Stimulated activated CD8-positive, alpha-beta memory T cell treated with anti-CD3 and anti-CD28 coated beads, Interleukin-12 subunit alpha, Interleukin-12 subunit beta, amount 100 ng/mL, for 24 hours (primary cell): ENCODE results near the gene UBXN7.
"Not testable (repeated sequence)": the region's sequence is repeated elsewhere in the genome, so short reads cannot be mapped to it uniquely, and the experiment has no call there.

Source experiments
- DNase-seq: peaks from one replicate; pipeline ENCODE4 v3.0.0-alpha.2; 2020; ENCODE audit errors: extremely low read depth

Gene UBXN7

DNA sequence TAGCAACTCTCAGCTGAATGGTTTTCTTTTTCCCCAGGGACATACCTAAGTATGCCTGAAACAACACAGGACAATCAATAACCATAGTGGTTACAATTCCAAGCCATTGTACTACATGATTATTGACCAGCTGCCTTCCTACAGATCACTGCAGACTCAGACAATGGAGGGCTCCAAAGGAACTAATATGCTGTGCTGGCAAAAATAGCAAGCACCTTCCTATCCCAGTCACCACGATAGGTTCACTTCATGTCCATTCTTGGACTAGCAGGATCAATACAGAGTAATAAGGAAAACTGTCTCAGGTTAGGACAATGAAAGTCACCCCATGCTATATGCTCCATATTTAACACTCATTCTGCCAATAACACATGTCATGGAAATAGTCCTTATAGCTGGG is 76.6 kb downstream of the UBXN7 start:
- DNase-seq = no peak

- DNase-seq = no peak
These were observed 78.1 kb downstream of the UBXN7 start for GRCh38 chr3:196354132-196354531.

DNA sequence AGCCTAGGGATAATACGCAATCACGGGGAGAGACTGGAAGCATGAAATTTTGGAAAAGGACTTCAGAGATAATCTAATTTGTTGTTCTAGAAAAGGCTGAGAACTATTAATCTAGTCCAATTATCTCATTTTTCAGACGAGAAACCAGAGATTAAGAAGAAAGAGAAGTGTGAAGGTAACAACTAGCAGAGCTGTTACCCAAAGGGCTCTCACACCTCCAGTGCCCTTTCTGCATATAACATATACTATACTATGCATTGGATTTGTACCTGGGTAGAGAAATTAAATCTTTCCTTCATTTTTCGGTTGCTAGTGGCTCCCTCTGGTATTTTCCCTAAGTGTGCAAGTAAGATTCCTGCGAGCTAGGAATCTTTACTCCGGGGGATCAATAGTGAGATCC is 80.7 kb downstream of the UBXN7 start:
- no peak for DNase-seq

- no peak for DNase-seq
These were observed 82.2 kb downstream of the UBXN7 start for GRCh38 chr3:196350067-196350466.

DNA sequence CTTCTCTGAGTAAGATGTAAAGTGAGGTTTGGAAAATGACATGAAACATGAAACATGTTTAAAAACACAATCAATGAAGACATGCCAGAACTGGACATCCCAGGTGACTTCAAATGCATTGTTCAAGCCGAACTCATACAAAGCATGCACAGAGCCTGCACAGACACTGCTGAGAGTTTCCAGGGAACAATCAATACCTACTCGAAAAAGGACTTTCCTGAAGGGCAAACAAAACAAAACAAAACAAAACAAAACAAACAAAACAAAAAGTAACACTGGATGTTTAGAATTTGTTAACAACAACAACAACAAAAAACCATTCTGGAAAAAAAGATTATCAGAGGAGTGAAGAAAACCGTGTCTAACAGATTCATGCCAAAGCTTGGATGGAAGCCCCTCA is 83.5 kb downstream of the UBXN7 start:
- DNase-seq = no peak

- DNase-seq = no peak
These were observed 87.6 kb downstream of the UBXN7 start for GRCh38 chr3:196344663-196345062.

DNA sequence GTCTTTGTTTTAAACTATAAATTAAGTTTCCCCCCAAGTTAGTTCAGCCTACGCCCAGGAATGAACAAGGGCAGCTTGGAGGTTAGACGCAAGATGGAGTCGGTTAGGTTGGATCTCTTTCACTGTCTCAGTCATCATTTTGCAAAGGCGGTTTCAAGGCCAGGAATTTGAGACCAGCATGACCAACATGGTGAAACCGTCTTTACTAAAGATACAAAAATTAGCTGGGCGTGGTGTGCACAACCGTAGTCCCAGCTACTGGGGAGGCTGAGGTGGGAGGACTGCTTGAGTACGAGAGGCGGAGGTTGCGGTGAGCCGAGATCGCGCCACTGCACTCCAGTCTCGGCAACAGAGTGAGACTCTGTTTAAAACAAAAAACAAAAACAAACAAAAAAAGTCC is 88.3 kb downstream of the UBXN7 start:
- not testable (repeated sequence) for DNase-seq

DNA sequence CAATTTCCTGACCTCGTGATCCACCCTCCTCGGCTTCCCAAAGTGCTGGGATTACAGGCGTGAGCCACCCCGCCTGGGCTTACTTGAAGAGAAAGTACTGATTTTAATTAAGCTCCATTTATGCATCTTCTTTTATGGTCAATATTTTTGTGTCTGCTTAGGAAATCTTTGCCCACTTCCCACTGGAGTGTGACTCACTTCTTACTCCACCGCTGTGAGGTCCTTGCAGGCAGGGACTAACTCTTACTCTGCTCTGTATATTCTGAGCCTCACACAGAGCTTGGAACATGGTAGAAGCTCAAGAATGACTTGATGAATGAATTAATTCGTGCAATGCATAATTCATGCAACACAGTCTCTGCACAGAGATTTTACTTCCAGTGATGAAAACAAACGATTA is 91.1 kb downstream of the UBXN7 start:
- no peak for DNase-seq

DNA sequence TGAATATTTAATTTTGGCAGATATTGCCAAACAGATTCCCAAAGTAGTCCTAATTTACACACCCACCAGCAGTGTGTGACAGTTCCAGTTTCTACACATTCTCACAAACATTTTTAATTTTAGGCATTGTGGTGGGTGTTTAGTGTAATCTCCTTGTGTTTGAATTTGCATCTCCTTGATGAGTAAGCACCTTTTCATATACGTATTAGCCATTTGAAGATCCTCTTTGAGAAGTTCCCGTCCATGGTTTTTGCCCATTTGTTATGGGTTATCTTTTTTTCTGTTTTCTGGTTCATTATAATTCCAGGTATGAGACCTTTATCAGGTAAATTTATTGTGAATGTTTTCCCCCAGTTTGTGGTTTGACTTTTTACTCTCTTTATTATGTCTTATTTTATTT is 91.8 kb downstream of the UBXN7 start:
- no peak for DNase-seq

GRCh38 chr3:196339493-196340254 is 92.6 kb downstream of the UBXN7 start:
- no peak for DNase-seq

DNA sequence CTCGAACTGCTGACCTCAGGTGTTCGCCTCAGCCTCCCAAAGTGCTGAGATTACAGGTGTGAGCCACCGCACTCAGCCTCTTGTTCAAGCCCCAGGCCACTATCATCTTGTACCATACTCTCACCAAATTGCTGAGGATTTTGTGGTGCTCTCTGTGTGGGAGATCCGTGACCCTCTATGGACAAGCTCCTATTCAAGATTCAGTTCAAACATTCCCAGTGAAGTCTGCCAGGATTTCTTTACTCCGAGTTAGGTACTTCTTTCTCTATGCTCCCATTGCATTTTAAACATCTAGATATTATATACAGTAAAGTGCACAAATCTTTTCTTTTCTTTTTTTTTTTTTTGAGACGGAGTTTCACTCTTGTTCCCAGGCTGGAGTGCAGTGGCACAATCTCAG is 93.2 kb downstream of the UBXN7 start:
- no peak for DNase-seq

DNA sequence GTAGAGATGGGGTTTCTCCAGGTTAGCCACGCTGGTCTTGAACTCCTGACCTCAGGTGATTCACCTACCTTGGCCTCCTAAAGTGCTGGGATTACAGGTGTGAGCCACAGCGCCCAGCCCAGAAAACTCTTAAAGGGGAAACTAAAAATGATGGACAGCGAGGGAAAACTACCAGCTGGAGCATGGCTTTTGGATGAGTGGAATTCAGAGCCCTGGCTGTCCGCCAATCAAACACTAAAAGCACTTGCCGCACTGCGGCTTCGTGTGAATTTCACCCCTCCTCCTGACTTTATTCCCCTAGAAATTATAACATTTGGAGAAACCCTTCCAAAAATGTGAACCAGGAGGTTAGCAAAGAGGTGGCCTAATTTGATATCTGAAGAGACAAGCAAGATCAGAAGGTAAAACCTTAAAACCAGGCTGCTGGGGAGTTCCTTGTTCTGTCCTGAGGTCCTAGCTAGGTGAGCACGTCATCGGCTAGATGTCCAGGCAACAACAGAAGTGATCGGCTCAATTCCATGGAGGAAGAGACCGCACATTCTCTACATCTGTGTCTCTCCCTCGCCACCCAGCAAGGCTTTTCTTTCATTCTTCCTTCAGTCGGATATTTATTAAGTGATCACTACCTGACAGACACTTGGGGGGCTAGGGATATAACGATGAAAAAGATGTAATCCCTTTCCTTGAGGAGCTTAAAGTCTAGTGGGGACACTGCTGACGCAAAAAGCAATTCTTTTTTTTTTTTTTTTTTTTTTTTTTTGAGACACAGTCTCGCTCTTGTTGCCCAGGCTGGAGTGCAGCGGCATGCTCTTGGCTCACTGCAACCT is 95.7 kb downstream of the UBXN7 start:
- DNase-seq = no peak

DNA sequence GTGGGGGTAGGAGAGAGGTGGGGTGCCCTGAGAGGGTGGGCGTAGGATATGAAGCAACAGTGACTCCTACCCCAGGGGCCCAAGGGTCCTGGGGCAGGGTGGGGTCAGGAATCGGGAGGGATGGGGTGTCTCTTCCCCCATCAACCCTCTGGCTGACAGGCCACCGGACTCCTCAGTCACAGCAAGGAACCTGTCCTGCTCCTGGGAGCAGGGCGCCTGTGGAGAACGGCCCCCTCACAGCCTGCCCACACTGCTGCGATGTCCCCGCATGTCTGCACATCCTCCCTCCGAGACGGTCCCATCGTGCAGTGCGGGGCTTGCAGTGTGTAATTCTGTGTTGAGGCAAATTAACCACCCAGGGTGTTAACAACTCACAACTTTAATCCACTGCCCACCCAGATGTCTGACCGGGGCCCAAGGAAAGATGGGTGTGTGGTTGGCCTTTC is 96.7 kb downstream of the UBXN7 start:
- DNase-seq = no peak

- no peak for DNase-seq
These were observed 97.2 kb downstream of the UBXN7 start for GRCh38 chr3:196334982-196335381.

- DNase-seq = no peak
These were observed 100.1 kb downstream of the UBXN7 start for GRCh38 chr3:196332168-196332567.

DNA sequence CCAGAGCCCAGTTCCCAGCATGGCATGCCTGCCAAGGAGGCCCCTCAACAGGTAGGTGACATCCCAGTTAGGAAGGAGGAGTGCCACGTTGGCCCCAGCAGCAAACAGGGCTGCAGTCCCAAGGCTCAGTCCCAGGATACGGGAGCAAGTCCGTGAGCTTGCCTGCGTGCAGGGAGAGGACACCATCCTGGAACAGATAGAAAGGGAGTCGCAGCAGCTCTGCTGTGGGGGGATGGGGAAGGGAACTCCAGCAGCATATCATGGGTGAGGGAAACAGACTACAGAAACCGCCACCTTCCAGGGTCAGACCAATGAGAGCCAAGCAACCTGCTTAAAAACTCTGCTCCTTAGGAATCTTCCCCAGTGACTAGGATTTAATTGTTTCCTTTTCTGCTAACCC is 104.8 kb downstream of the UBXN7 start:
- DNase-seq = no peak

- DNase-seq = no peak
These were observed 105.3 kb downstream of the UBXN7 start for GRCh38 chr3:196326936-196327335.

DNA sequence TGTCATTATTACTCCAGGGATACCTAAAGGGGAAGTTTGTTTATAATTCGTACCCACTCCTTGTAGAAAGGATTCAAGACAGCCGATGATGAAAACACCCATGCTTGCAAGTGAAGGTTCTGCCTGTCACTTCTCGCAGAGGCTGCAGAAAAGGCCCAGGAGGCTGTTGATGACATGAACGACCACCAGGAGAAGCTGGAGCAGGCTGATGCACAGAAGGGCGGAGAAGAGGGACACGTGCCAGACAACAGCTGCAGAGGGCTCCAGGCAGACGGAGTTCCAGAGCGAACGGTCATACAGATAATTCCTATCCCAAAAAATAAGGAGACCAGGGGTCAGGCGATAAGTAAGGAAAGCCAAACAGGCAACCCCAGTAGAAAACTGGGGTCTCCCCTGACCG is 108.5 kb downstream of the UBXN7 start:
- DNase-seq = no peak

DNA sequence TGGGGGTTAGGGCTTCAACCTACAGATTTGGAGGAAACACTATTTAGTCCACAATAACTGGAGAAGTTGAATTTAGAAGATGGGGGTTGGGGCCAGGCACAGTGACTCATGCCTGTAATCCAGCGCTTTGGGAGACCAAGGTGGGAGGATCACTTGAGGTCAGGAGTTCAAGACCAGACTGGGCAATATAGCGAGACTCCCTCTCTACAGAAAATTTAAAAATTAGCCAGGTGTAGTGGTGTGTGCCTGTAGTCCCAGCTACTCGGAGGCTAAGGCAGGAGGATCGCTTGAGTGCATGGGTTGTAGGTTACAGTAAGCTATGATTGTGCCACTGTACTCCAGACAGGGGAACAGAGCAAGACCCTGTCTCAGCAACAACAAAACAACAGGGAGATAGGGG is 109.2 kb downstream of the UBXN7 start:
- DNase-seq = no peak

GRCh38 chr3:196321162-196321561 is 111.1 kb downstream of the UBXN7 start:
- DNase-seq = no peak

- DNase-seq = no peak
These were observed 112.1 kb downstream of the UBXN7 start for GRCh38 chr3:196320137-196320536.

- peak; percentile 70 for DNase-seq
These were observed 114.3 kb downstream of the UBXN7 start, which contains the start of gene DYNLT2B for GRCh38 chr3:196317687-196318467. Gene DYNLT2B (minus strand): TSS chr3:196318240. CDS start chr3:196318152, 88 bp downstream.
